Kidney (tissue), 14 donors: ENCODE results near the gene CLIP4. TPM values are rescaled to one million over a fixed set of nuclear protein-coding genes. Genes with fewer than 3 reads are reported as not detected.
A peak's percentile ranks its signal among the peaks of the same experiment; 100 is the strongest.

Experiments
- DNase-seq, 5 donors: peaks; one replicate each; pipeline ENCODE4 v3.0.0-alpha.2; 2013 to 2020
- FAIRE-seq: peaks from 2 replicates; lab custom pipeline; 2012; peaks lifted over from hg19 to GRCh38; lab: Jason Lieb, UNC
- H3K27ac ChIP-seq, 2 donors: one replicate each; pipeline ENCODE4 v1.7.0; 2013; ENCODE audit warnings: low read depth in 2 of 2, low read length in 2 of 2, inconsistent platforms in 1 of 2
- H3K27me3 ChIP-seq: one replicate; pipeline ENCODE4 v1.7.1; 2013; ENCODE audit warnings: low read length, inconsistent platforms; ENCODE audit not compliant: control insufficient read depth, insufficient read depth
- H3K36me3 ChIP-seq, 3 donors: one replicate each; pipeline versions ENCODE4 v1.7.0 to v1.7.1; 2013; ENCODE audit warnings: low read length in 3 of 3, control low read depth in 1 of 3, inconsistent platforms in 1 of 3; ENCODE audit not compliant: insufficient read depth in 3 of 3, control insufficient read depth in 2 of 3
- H3K4me1 ChIP-seq, 3 donors: one replicate each; pipeline versions ENCODE4 v1.7.0 to v1.7.1; 2013; ENCODE audit warnings: low read length in 3 of 3, inconsistent platforms in 1 of 3, low read depth in 1 of 3; ENCODE audit not compliant: control insufficient read depth in 2 of 3, insufficient read depth in 2 of 3
- H3K4me3 ChIP-seq, 3 donors: one replicate each; pipeline versions ENCODE4 v1.7.0 to v1.8.1; 2013; ENCODE audit warnings: low read length in 3 of 3, control low read depth in 1 of 3, inconsistent platforms in 1 of 3
- H3K9ac ChIP-seq, 3 donors: one replicate each; pipeline versions ENCODE4 v1.7.0 to v1.7.1; 2013; ENCODE audit warnings: low read length in 3 of 3, control low read depth in 1 of 3, inconsistent platforms in 1 of 3
- H3K9me3 ChIP-seq, 3 donors: one replicate each; pipeline versions ENCODE4 v1.7.0 to v1.7.1; 2013; ENCODE audit warnings: low read length in 3 of 3, control low read depth in 1 of 3, inconsistent platforms in 1 of 3; ENCODE audit not compliant: control insufficient read depth in 2 of 3, insufficient read depth in 1 of 3
- intact Hi-C: fragments of 100-400 bp; cut with DNase I; formaldehyde crosslinking; loops from one replicate; pipeline ENCODE4 v1.11.1; 2022
- polyA plus RNA-seq: library from polyadenylated mRNA; stranded (reverse); fragments of 350-450 nt; fragmentation: Illumina TruSeq; extraction: RNeasy Lipid Tissue Mini Kit (QIAGEN cat#74804); gene quantifications from one replicate; pipeline ENCODE4 v1.2.3, GENCODE V29; 2014; ENCODE audit warnings: low read depth, low replicate concordance; ENCODE audit not compliant: insufficient read depth
- total RNA-seq: library from RNA; stranded (reverse); fragmentation: NEBNext Ultra II Directional; extraction: Animal tissue kit (Norgen Biotek cat#: 25700); gene quantifications from one replicate; pipeline ENCODE4 v1.2.1, GENCODE V29; 2021
- TF ChIP-seq, protein P1 (sequence below): IDR thresholded peaks from 3 replicates; pipeline ENCODE4 v1.5.1; 2012; ENCODE audit warnings: mild to moderate bottlenecking, moderate library complexity, borderline replicate concordance; ENCODE audit not compliant: insufficient read depth; ENCODE audit errors: extremely low read depth
- donor health status: control.
- donor health status: control.
- donor health status: control.
- donor health status: control.
- donor health status: control.
- donor health status: DM: yes; HTN: yes; CAD: no.
- donor health status: Normal renal cell carcinoma (clear cell type).

The CLIP4 gene
- total and polyA plus RNA-seq, 2 donors from 2014 or later = 7.8 to 18.1 TPM

DNA sequence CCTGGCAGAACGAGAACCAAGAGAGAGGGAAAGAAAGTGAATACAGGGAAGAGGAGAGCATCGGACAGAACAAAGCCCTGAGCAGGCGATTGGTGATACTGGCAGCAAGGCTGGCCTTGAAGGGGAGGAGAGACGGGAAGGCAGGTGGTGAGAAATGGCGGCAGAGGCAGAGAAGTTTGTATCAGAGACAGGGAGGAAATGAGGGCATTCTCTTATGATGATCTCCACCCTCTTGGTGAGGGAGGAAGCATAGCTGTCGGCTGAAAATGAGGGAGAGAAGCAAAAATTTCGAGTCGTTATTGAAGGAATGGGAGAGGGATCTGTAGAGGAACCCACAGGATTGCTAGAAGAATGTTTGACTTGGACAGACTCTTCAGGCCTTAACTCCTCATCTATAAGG lies 80.6 kb downstream of the CLIP4 start:
- FAIRE-seq (no peak), DNase-seq (no peak)
- no peak overlapping the region for H3K4me3 ChIP-seq
- no peak overlapping the region for H3K27ac ChIP-seq
- no peaks in the 10 kb centered on the region for H3K27me3 ChIP-seq
- no peaks in the 10 kb centered on the region for H3K4me1 ChIP-seq
- H3K9ac ChIP-seq = no peak overlapping the region
- no peaks in the 10 kb centered on the region for H3K9me3 ChIP-seq
- H3K36me3 ChIP-seq = no peaks in the 10 kb centered on the region
- intact Hi-C loops = loop anchor here (5.0 kb wide), 1 partner anchor 238 kb away; no protein-coding TSS in a partner anchor
- TF ChIP-seq, protein P1, sequence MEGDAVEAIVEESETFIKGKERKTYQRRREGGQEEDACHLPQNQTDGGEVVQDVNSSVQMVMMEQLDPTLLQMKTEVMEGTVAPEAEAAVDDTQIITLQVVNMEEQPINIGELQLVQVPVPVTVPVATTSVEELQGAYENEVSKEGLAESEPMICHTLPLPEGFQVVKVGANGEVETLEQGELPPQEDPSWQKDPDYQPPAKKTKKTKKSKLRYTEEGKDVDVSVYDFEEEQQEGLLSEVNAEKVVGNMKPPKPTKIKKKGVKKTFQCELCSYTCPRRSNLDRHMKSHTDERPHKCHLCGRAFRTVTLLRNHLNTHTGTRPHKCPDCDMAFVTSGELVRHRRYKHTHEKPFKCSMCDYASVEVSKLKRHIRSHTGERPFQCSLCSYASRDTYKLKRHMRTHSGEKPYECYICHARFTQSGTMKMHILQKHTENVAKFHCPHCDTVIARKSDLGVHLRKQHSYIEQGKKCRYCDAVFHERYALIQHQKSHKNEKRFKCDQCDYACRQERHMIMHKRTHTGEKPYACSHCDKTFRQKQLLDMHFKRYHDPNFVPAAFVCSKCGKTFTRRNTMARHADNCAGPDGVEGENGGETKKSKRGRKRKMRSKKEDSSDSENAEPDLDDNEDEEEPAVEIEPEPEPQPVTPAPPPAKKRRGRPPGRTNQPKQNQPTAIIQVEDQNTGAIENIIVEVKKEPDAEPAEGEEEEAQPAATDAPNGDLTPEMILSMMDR = no peak

DNA sequence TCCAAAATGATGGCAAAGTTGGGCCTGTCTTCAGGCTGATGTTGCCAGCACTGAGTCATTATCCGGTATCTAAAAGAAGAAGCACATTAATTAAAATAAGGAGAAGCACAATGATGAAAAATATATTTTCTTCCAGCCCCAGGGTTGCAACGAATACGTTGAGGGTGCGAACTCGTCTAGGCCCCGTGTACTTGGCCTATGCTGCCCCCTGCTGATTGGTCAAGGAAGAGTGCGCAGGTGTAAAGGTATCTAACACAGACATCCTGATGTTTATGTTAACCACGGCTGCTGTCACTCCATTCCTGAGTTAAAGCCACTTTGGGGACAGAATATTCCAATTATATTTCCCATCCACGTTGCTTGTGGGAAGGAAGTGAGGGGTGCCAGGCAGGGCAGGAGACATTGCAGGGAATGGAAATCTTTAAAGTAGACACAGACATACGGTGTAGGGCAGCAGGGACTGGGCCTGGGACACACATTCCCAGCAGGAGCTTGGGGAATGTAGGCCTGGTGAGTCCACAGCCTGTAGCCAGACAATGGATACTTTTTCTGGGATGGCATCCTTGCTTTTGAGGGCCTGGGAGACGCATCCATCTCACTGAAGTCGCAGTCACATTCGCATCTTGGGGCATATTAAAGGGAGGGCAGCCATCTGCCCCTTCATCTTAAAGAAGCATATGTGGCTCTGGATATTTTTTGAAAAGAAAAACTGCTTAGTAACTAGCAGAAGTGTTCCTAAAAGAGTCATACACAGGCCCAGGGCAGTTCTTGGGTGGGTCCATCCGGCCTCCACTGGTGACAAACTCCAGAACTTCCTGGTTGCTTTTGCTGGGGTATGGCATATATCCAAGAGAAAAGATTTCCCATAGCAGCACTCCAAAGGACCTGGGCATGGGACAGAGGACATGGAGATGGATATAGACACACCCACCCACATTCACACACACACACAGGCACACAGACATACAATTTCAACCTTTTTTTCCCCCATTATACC lies 81.9 kb downstream of the CLIP4 start:
- TF ChIP-seq, protein P1 = peak; percentile 82
- H3K36me3 ChIP-seq = no peaks in the 10 kb centered on the region
- no peak overlapping the region for H3K27ac ChIP-seq
- no peak overlapping the region for H3K4me3 ChIP-seq
- no peaks in the 10 kb centered on the region for H3K27me3 ChIP-seq
- no peaks in the 10 kb centered on the region for H3K9me3 ChIP-seq
- FAIRE-seq (peak; percentile 37), DNase-seq (peak in 4 of 5 donors; percentile 71 to 84 (median 78))
- intact Hi-C loops = loop anchor here (5.0 kb wide), 1 partner anchor 240 kb away; no protein-coding TSS in a partner anchor
- no peak overlapping the region for H3K9ac ChIP-seq
- no peaks in the 10 kb centered on the region for H3K4me1 ChIP-seq

DNA sequence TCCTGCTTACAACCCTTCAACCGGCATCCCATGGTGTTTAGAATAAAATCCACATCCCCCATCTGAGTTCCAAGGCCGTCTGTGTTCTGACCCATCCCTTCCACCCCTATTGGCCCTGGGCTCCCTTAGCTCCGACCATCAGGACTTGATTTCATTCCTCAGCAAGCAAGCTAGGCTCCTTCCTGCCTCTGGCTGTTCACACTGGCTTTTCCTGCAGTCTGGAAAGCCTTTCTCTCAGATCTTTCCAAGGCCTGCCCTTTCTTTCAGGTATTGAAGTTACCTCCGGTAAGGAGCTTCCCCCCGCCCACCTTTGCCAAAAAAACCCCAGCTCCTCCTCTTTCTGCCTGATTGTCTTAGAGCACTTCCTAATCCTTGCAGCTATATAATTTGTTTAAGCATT lies 86.8 kb downstream of the CLIP4 start:
- H3K36me3 ChIP-seq = no peaks in the 10 kb centered on the region
- no peak overlapping the region for H3K4me3 ChIP-seq
- TF ChIP-seq, protein P1 = no peak
- no peak overlapping the region for H3K9ac ChIP-seq
- H3K27ac ChIP-seq = no peak overlapping the region
- DNase-seq (no peak), FAIRE-seq (no peak)
- intact Hi-C loops = no loop called here
- H3K4me1 ChIP-seq = no peaks in the 10 kb centered on the region
- H3K27me3 ChIP-seq = no peaks in the 10 kb centered on the region
- H3K9me3 ChIP-seq = no peaks in the 10 kb centered on the region
